Nephron (organoid): Measurements from ENCODE around the gene RAB15.

Experiments used
- H3K27ac Mint-ChIP-seq, 3 experiments: 2 replicates each; pipeline ENCODE4 v1.8.0; 2020; ENCODE audit warnings: mixed read lengths in 3 of 3, mild to moderate bottlenecking in 2 of 3, moderate library complexity in 1 of 3
- H3K27me3 Mint-ChIP-seq: 2 replicates; pipeline ENCODE4 v1.8.0; 2021; ENCODE audit warnings: low read depth, mild to moderate bottlenecking, moderate library complexity, mixed read lengths
- H3K36me3 Mint-ChIP-seq: 2 replicates; pipeline ENCODE4 v1.8.0; 2020; ENCODE audit warnings: low read depth, mixed read lengths
- H3K4me1 Mint-ChIP-seq: 2 replicates; pipeline ENCODE4 v1.8.0; 2020; ENCODE audit warnings: mixed read lengths
- H3K4me3 Mint-ChIP-seq, 3 experiments: 2 replicates each; pipeline ENCODE4 v1.8.0; 2020; ENCODE audit warnings: mild to moderate bottlenecking in 3 of 3, mixed read lengths in 3 of 3, moderate library complexity in 2 of 3
- H3K9me3 Mint-ChIP-seq: 2 replicates; pipeline ENCODE4 v1.8.0; 2020; ENCODE audit warnings: mixed read lengths
- CTCF ChIP-seq, 3 experiments: fragments of 200-600 bp; sonication (generic); IDR thresholded peaks; one replicate each; pipeline ENCODE4 v1.5.0; 2021; ENCODE audit warnings: antibody characterized with exemption in 3 of 3; ENCODE audit not compliant: unreplicated experiment in 3 of 3

RAB15 gene

DNA sequence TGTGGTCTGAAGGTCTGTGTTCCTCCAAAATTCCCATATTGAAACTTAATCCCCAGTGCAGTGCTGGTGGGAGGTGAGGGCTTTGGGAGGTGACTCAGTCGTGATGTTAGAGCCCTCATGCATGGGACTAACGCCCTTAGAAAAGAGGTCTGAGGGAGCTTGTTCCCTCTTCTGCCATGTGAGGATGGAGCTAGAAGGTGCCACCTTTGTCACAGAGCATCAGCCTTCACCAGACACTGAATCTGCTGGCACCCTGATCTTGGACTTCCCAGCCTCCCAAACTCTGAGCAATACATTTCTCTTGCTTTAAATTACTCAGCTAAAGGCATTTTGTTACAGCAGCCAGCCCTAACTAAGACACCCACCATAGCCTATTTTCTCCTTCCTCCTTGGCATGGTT, 13.9 kb downstream of the RAB15 start:
- Mint-ChIP-seq H3K4me3 (no peak overlapping the region), H3K27me3 (no peaks in the 10 kb centered on the region), H3K36me3 (peaks cover 7% of the 10 kb centered on the region), H3K27ac (no peak overlapping the region), H3K9me3 (no peaks in the 10 kb centered on the region), H3K4me1 (peaks cover 19% of the 10 kb centered on the region)
- TF ChIP-seq CTCF (IDR thresholded peaks at IDR 0.05; ENCODE audit: unreplicated experiment in 3 of 3): no peak

DNA sequence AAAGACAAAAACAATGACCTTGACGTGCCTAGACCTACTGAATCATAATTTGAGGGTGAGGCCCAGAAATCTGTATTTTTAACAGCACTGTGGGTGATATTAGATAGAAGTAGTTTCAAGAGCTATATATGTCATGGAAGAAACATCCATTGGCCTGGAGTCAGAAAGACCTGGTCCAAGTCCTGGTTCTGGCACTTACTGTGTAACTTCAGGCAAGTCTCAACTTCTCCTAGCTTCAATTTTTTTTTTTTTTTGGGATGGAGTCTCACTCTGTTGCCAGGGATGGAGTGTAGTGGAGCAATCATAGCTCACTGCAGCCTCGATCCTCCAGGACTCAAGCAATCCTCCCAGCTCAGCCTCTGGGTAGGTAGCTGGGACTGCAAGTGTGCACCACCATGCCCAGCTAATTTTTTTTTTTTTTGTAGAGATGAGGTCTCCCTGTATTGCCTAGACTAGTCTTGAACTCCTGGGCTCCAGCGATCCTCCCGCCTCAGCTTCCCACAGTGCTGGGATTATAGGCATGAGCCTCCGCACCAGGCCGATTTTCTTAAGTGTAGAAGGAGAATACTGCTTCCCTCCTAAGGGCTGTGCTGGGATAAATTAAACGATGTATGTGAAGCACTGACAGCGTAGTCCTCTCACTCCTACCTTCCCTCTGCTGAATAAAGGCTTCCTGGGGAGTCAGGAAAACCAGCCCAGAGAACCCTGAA, 15.3 kb downstream of the RAB15 start:
- no peak overlapping the region for H3K4me3 Mint-ChIP-seq
- no peak overlapping the region for H3K27ac Mint-ChIP-seq
- peaks cover 14% of the 10 kb centered on the region for H3K4me1 Mint-ChIP-seq
- no peaks in the 10 kb centered on the region for H3K9me3 Mint-ChIP-seq
- peaks cover 11% of the 10 kb centered on the region for H3K36me3 Mint-ChIP-seq
- TF ChIP-seq CTCF (IDR thresholded peaks at IDR 0.05; ENCODE audit: unreplicated experiment in 3 of 3): no peak
- H3K27me3 Mint-ChIP-seq: no peaks in the 10 kb centered on the region

- Mint-ChIP-seq H3K4me1 (peaks cover 8% of the 10 kb centered on the region), H3K27ac (peak overlapping the region in 1 of 3 experiments; percentile 17)
- no peak for TF ChIP-seq CTCF (IDR thresholded peaks at IDR 0.05; ENCODE audit: unreplicated experiment in 3 of 3)
These were observed 16.8 kb downstream of the RAB15 start for GRCh38 chr14:64955297-64955696.

DNA sequence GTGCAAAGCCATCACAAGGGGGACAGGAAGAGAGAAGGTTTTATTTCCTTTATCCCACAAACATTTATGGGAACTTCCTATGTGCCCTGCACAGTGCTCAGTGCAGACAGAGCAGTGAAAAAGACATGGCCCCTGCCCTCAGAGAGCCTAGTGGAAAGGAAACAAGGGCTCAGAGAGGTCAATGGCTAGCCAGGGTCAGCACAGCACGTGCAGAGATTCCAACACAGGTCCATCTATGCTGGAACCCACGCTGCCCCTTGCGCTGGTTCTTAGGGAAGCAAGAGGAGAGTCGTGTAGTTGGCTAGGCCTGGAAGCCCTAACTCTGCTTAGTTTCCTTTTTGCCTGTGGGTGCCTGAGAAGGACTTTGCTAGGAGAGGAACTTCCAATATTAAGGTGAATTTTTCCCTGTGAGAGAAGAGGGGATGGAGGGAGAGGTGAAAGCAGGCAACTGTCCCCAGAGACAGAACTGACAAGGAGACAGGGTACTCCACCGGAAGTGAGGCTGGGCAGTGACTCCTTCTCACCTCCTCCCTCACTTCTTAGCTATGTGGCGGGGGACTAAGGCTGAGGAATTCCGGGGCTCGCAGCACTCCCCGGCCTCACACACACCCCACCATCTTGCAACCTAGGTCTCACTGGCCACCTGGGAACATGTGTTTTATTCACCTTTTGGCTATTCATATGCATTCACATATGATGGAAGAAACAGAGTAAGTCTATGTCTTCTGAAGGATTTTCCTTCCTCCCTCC, 17.5 kb downstream of the RAB15 start:
- Mint-ChIP-seq H3K4me1 (peaks cover 4% of the 10 kb centered on the region), H3K36me3 (peaks cover 24% of the 10 kb centered on the region), H3K27me3 (no peaks in the 10 kb centered on the region), H3K27ac (no peak overlapping the region), H3K9me3 (no peaks in the 10 kb centered on the region), H3K4me3 (no peak overlapping the region)
- TF ChIP-seq CTCF (IDR thresholded peaks at IDR 0.05; ENCODE audit: unreplicated experiment in 3 of 3): no peak

More at GRCh38 chr14:64955297-64955696, 16.8 kb downstream of the RAB15 start:
- H3K9me3 Mint-ChIP-seq: no peaks in the 10 kb centered on the region
- H3K36me3 Mint-ChIP-seq: peaks cover 21% of the 10 kb centered on the region
- H3K4me3 Mint-ChIP-seq: no peak overlapping the region
- no peaks in the 10 kb centered on the region for H3K27me3 Mint-ChIP-seq

- Mint-ChIP-seq H3K4me3 (no peak overlapping the region), H3K4me1 (peaks cover 4% of the 10 kb centered on the region), H3K9me3 (no peaks in the 10 kb centered on the region)
These were observed 18.5 kb downstream of the RAB15 start for GRCh38 chr14:64953661-64954060.

More at GRCh38 chr14:64953661-64954060, 18.5 kb downstream of the RAB15 start:
- Mint-ChIP-seq H3K27me3 (no peaks in the 10 kb centered on the region), H3K27ac (no peak overlapping the region), H3K36me3 (peaks cover 25% of the 10 kb centered on the region)
- no peak for TF ChIP-seq CTCF (IDR thresholded peaks at IDR 0.05; ENCODE audit: unreplicated experiment in 3 of 3)
